ENCODE results near the gene KCNC4.

KCNC4 gene

GRCh38 chr1:110183642-110184167 lies 26.4 kb upstream of the KCNC4 start:
- no peaks in the 10 kb centered on the region for H3K9me3 ChIP-seq (ENCODE audit: severe bottlenecking)
- TF ChIP-seq CTCF (IDR thresholded peaks at IDR 0.05; ENCODE audit: poor library complexity, severe bottlenecking): no peak
- H3K36me3 ChIP-seq (ENCODE audit: low read depth): no peaks in the 10 kb centered on the region
- no peak overlapping the region for H3K4me3 ChIP-seq (ENCODE audit: severe bottlenecking)
- no peaks in the 10 kb centered on the region for H3K27me3 ChIP-seq (ENCODE audit: insufficient read depth, poor library complexity, severe bottlenecking)
- peaks cover 12% of the 10 kb centered on the region for H3K4me1 ChIP-seq (ENCODE audit: insufficient read depth, poor library complexity, severe bottlenecking)
- ATAC-seq (ENCODE audit: low read depth): no peak
- H3K27ac ChIP-seq (ENCODE audit: poor library complexity, severe bottlenecking): no peak overlapping the region
- no peak for DNase-seq (ENCODE audit: low spot score)

DNA sequence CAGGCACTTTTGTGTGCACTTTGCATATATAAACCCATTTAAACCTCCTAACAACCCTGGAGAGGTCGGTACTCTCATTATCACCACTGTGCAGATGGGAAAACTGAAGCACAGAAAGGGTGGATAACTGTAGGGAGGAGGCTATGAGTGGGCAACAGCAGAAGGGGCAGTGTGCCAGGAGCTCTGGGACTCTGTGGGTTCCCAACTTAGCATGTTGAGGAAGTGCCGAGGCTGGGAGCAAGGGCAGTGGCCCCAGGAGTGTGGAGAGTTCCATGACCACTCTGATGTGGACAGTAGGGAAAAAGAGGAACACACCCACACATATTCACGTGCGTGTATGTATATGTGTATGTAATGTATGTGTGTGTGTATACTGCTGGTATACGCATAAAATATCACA lies 25.7 kb upstream of the KCNC4 start:
- Histone ChIP-seq H3K4me1 (ENCODE audit: insufficient read depth, poor library complexity, severe bottlenecking) (peaks cover 13% of the 10 kb centered on the region), H3K9me3 (ENCODE audit: severe bottlenecking) (no peaks in the 10 kb centered on the region), H3K4me3 (ENCODE audit: severe bottlenecking) (no peak overlapping the region), H3K36me3 (ENCODE audit: low read depth) (no peaks in the 10 kb centered on the region), H3K27ac (ENCODE audit: poor library complexity, severe bottlenecking) (no peak overlapping the region), H3K27me3 (ENCODE audit: insufficient read depth, poor library complexity, severe bottlenecking) (no peaks in the 10 kb centered on the region)
- DNase-seq (ENCODE audit: low spot score) (no peak), ATAC-seq (ENCODE audit: low read depth) (no peak)
- TF ChIP-seq CTCF (IDR thresholded peaks at IDR 0.05; ENCODE audit: poor library complexity, severe bottlenecking): no peak

DNA sequence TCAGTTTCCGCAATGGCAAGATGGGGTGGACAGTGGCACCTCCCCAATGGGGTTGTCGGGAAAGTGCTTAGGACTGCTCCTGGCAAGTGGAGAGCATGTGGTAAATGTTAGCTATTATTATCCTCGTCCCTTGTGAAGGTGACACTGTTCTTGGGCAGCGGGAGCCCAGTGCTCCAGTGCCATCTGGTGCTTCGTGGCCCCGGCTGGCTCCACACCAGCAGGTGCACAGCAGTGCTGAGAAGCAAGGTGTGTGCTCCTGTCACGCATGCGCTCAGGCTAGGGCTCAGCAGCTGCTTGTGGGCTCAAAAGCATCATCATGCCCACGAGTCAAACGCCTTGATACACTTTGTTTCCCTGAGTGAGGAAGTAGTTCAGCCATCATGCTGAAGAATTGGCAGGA lies 24.9 kb upstream of the KCNC4 start:
- no peak for DNase-seq (ENCODE audit: low spot score)
- no peak overlapping the region for H3K27ac ChIP-seq (ENCODE audit: poor library complexity, severe bottlenecking)

GRCh38 chr1:110186558-110186957 lies 23.6 kb upstream of the KCNC4 start:
- Histone ChIP-seq H3K36me3 (ENCODE audit: low read depth) (no peaks in the 10 kb centered on the region), H3K27ac (ENCODE audit: poor library complexity, severe bottlenecking) (no peak overlapping the region), H3K4me1 (ENCODE audit: insufficient read depth, poor library complexity, severe bottlenecking) (peaks cover 13% of the 10 kb centered on the region), H3K4me3 (ENCODE audit: severe bottlenecking) (no peak overlapping the region), H3K27me3 (ENCODE audit: insufficient read depth, poor library complexity, severe bottlenecking) (no peaks in the 10 kb centered on the region), H3K9me3 (ENCODE audit: severe bottlenecking) (no peaks in the 10 kb centered on the region)
- no peak for TF ChIP-seq CTCF (IDR thresholded peaks at IDR 0.05; ENCODE audit: poor library complexity, severe bottlenecking)
- no peak for DNase-seq (ENCODE audit: low spot score)
- no peak for ATAC-seq (ENCODE audit: low read depth)

More for the DNA sequence above, 24.9 kb upstream of the KCNC4 start:
- H3K9me3 ChIP-seq (ENCODE audit: severe bottlenecking): no peaks in the 10 kb centered on the region
- no peaks in the 10 kb centered on the region for H3K36me3 ChIP-seq (ENCODE audit: low read depth)
- H3K27me3 ChIP-seq (ENCODE audit: insufficient read depth, poor library complexity, severe bottlenecking): no peaks in the 10 kb centered on the region
- no peak overlapping the region for H3K4me3 ChIP-seq (ENCODE audit: severe bottlenecking)
- no peak for ATAC-seq (ENCODE audit: low read depth)
- TF ChIP-seq CTCF (IDR thresholded peaks at IDR 0.05; ENCODE audit: poor library complexity, severe bottlenecking): no peak
- peaks cover 13% of the 10 kb centered on the region for H3K4me1 ChIP-seq (ENCODE audit: insufficient read depth, poor library complexity, severe bottlenecking)

DNA sequence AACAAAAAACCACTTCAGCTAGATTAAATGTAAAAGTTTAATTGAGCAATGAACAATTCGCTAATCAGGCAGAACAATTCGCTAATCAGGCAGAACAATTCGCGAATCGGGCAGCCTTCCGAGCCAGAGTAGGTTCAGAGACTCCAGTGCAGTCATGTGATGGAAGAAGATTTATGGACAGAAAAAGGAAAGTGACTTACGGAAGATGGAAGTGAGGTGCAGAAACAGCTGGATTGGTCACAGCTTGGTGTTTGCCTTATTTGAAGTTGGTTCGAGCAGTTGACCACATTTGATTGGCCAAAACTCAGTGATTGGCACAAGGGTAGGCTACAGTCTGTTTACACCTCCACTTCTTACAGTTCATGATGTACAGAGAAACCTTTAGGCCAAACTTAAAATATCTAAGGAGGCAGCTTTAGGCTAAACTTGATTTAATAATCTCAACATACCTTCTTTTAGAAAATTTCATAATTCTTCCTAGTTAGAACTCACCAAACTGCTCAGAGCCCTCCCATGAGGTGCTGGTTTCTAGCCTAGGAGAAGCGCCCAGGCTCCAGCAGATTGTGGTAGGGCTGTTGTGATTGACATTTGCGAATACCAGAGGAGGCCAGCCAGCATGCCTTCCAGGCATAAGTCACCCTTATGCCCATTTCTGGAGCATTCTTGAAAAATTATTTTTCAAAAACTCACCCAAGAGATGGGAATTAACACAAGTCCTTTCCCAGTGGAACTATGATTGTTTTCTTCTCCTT lies 22.8 kb upstream of the KCNC4 start:
- Histone ChIP-seq H3K4me3 (ENCODE audit: severe bottlenecking) (no peak overlapping the region), H3K9me3 (ENCODE audit: severe bottlenecking) (no peaks in the 10 kb centered on the region), H3K4me1 (ENCODE audit: insufficient read depth, poor library complexity, severe bottlenecking) (peaks cover 13% of the 10 kb centered on the region), H3K27ac (ENCODE audit: poor library complexity, severe bottlenecking) (peak overlapping the region; percentile 5), H3K36me3 (ENCODE audit: low read depth) (no peaks in the 10 kb centered on the region), H3K27me3 (ENCODE audit: insufficient read depth, poor library complexity, severe bottlenecking) (no peaks in the 10 kb centered on the region)
- DNase-seq (ENCODE audit: low spot score) (no peak), ATAC-seq (ENCODE audit: low read depth) (peak; percentile 55; the same call in 1 of the 3 replicates)
- TF ChIP-seq CTCF (IDR thresholded peaks at IDR 0.05; ENCODE audit: poor library complexity, severe bottlenecking): no peak
